Medulla oblongata (tissue), 1 donor: Measurements from ENCODE around the gene SLC39A7.

Experiments used
- DNase-seq: peaks from one replicate; pipeline ENCODE4 v3.0.0-alpha.2; 2015; ENCODE audit errors: extremely low spot score

SLC39A7 gene

GRCh38 chr6:33200219-33201146 is at the start of gene SLC39A7, which contains the start of gene RXRB:
TSS of gene SLC39A7 (plus strand) at chr6:33200867. CDS start at chr6:33201246, 379 bp downstream.
TSS of gene RXRB (minus strand) at chr6:33200665. CDS start at chr6:33200476, 189 bp downstream.
- peak; percentile 100 for DNase-seq

- DNase-seq = no peak
Measured at GRCh38 chr6:33151050-33151449, 49.6 kb upstream of the SLC39A7 start.

GRCh38 chr6:33154349-33154748 is 46.3 kb upstream of the SLC39A7 start:
- DNase-seq = no peak

GRCh38 chr6:33156561-33156960 is 44.1 kb upstream of the SLC39A7 start:
- DNase-seq = no peak

GRCh38 chr6:33156964-33157363 is 43.7 kb upstream of the SLC39A7 start:
- no peak for DNase-seq

- DNase-seq = no peak
Measured at GRCh38 chr6:33160096-33160495, 40.6 kb upstream of the SLC39A7 start.

- DNase-seq = peak; percentile 69
Measured at GRCh38 chr6:33160728-33161344, 39.8 kb upstream of the SLC39A7 start.

GRCh38 chr6:33161354-33162331 is 39.0 kb upstream of the SLC39A7 start:
- DNase-seq = peak; percentile 77

GRCh38 chr6:33163540-33163939 is 37.1 kb upstream of the SLC39A7 start:
- no peak for DNase-seq

- DNase-seq = no peak
Measured at GRCh38 chr6:33164176-33164575, 36.5 kb upstream of the SLC39A7 start.

GRCh38 chr6:33164665-33165373 is 35.8 kb upstream of the SLC39A7 start:
- no peak for DNase-seq

- DNase-seq = no peak
Measured at GRCh38 chr6:33165581-33166258, 34.9 kb upstream of the SLC39A7 start.

- DNase-seq = no peak
Measured at GRCh38 chr6:33166363-33166762, 34.3 kb upstream of the SLC39A7 start.

- no peak for DNase-seq
Measured at GRCh38 chr6:33166811-33167210, 33.9 kb upstream of the SLC39A7 start.

- DNase-seq = no peak
Measured at GRCh38 chr6:33167374-33168283, 33.0 kb upstream of the SLC39A7 start.

GRCh38 chr6:33168284-33168601 is 32.4 kb upstream of the SLC39A7 start:
- no peak for DNase-seq

- no peak for DNase-seq
Measured at GRCh38 chr6:33168639-33169038, 32.0 kb upstream of the SLC39A7 start.

- DNase-seq = no peak
Measured at GRCh38 chr6:33169291-33170175, 31.1 kb upstream of the SLC39A7 start.
